ENCODE data around the gene CNTNAP2. TPM values are rescaled to one million over a fixed set of nuclear protein-coding genes. Genes with fewer than 3 reads are reported as not detected.

The CNTNAP2 gene
- total RNA-seq, 1 donor from 2014 or later = 0.27 TPM

GRCh38 chr7:146126767-146127509 lies 10.3 kb downstream of the CNTNAP2 start:
- Mint-ChIP-seq H3K36me3 (ENCODE audit: low read depth) (no peaks in the 10 kb centered on the region), H3K4me1 (ENCODE audit: low read depth) (no peaks in the 10 kb centered on the region), H3K9me3 (ENCODE audit: low read depth) (peaks cover under 1% of the 10 kb centered on the region), H3K27ac (ENCODE audit: unreplicated experiment) (no peak overlapping the region), H3K4me3 (ENCODE audit: unreplicated experiment) (no peak overlapping the region), H3K27me3 (ENCODE audit: low read depth) (peaks cover 4% of the 10 kb centered on the region)
- TF ChIP-seq CTCF (IDR thresholded peaks at IDR 0.05) = no peak
- no peak for DNase-seq (ENCODE audit: low spot score)

GRCh38 chr7:146129296-146129695 lies 12.7 kb downstream of the CNTNAP2 start:
- no peak overlapping the region for H3K27ac Mint-ChIP-seq (ENCODE audit: unreplicated experiment)
- peaks cover 2% of the 10 kb centered on the region for H3K9me3 Mint-ChIP-seq (ENCODE audit: low read depth)
- no peak overlapping the region for H3K4me3 Mint-ChIP-seq (ENCODE audit: unreplicated experiment)
- no peak for TF ChIP-seq CTCF (IDR thresholded peaks at IDR 0.05)
- peaks cover 4% of the 10 kb centered on the region for H3K27me3 Mint-ChIP-seq (ENCODE audit: low read depth)
- DNase-seq (ENCODE audit: low spot score) = no peak
- H3K4me1 Mint-ChIP-seq (ENCODE audit: low read depth) = no peaks in the 10 kb centered on the region
- H3K36me3 Mint-ChIP-seq (ENCODE audit: low read depth) = no peaks in the 10 kb centered on the region

- Mint-ChIP-seq H3K9me3 (ENCODE audit: low read depth) (peaks cover 2% of the 10 kb centered on the region), H3K27me3 (ENCODE audit: low read depth) (peaks cover 4% of the 10 kb centered on the region), H3K27ac (ENCODE audit: unreplicated experiment) (no peak overlapping the region), H3K4me1 (ENCODE audit: low read depth) (no peaks in the 10 kb centered on the region), H3K36me3 (ENCODE audit: low read depth) (no peaks in the 10 kb centered on the region), H3K4me3 (ENCODE audit: unreplicated experiment) (no peak overlapping the region)
- no peak for TF ChIP-seq CTCF (IDR thresholded peaks at IDR 0.05)
- DNase-seq (ENCODE audit: low spot score) = no peak
These were observed 13.4 kb downstream of the CNTNAP2 start for GRCh38 chr7:146129997-146130396.

- TF ChIP-seq CTCF (IDR thresholded peaks at IDR 0.05) = no peak
- no peaks in the 10 kb centered on the region for H3K36me3 Mint-ChIP-seq (ENCODE audit: low read depth)
These were observed 15.1 kb downstream of the CNTNAP2 start for GRCh38 chr7:146131701-146132100.

GRCh38 chr7:146136357-146136875 lies 19.8 kb downstream of the CNTNAP2 start:
- H3K9me3 Mint-ChIP-seq (ENCODE audit: low read depth) = peaks cover 2% of the 10 kb centered on the region
- no peak for DNase-seq (ENCODE audit: low spot score)
- H3K36me3 Mint-ChIP-seq (ENCODE audit: low read depth) = no peaks in the 10 kb centered on the region
- TF ChIP-seq CTCF (IDR thresholded peaks at IDR 0.05) = no peak
- H3K27ac Mint-ChIP-seq (ENCODE audit: unreplicated experiment) = no peak overlapping the region
- peaks cover 1% of the 10 kb centered on the region for H3K27me3 Mint-ChIP-seq (ENCODE audit: low read depth)
- H3K4me3 Mint-ChIP-seq (ENCODE audit: unreplicated experiment) = no peak overlapping the region
- no peaks in the 10 kb centered on the region for H3K4me1 Mint-ChIP-seq (ENCODE audit: low read depth)

More at GRCh38 chr7:146131701-146132100, 15.1 kb downstream of the CNTNAP2 start:
- Mint-ChIP-seq H3K27ac (ENCODE audit: unreplicated experiment) (no peak overlapping the region), H3K9me3 (ENCODE audit: low read depth) (peaks cover 2% of the 10 kb centered on the region), H3K4me3 (ENCODE audit: unreplicated experiment) (no peak overlapping the region), H3K4me1 (ENCODE audit: low read depth) (no peaks in the 10 kb centered on the region), H3K27me3 (ENCODE audit: low read depth) (peaks cover 6% of the 10 kb centered on the region)
- DNase-seq (ENCODE audit: low spot score) = no peak
